Loucy (cell line): ENCODE results near the gene BCL2L12.

ENCODE experiments used
- H2AFZ ChIP-seq: fragments of 200-600 bp; sonication (generic); 2 replicates; pipeline ENCODE4 v1.6.0; 2016; ENCODE audit warnings: antibody characterized with exemption, mild to moderate bottlenecking, low read length, moderate library complexity
- H3F3A ChIP-seq: fragments of 200-600 bp; 2 replicates; pipeline ENCODE4 v1.6.0; 2016; ENCODE audit warnings: antibody characterized with exemption, low read depth, mild to moderate bottlenecking
- H3K27me3 ChIP-seq: fragments of 200-600 bp; sonication (generic); 2 replicates; pipeline ENCODE4 v1.6.1; 2014; ENCODE audit warnings: low read length, mild to moderate bottlenecking; ENCODE audit not compliant: insufficient read depth, poor library complexity, severe bottlenecking
- H3K36me3 ChIP-seq: fragments of 200-600 bp; sonication (generic); 2 replicates; pipeline ENCODE4 v1.6.1; 2016; ENCODE audit warnings: low read length; ENCODE audit not compliant: insufficient read depth
- H3K4me1 ChIP-seq: fragments of 200-600 bp; sonication (generic); 2 replicates; pipeline ENCODE4 v1.5.1; 2014; ENCODE audit warnings: low read length, mild to moderate bottlenecking; ENCODE audit not compliant: insufficient read depth, poor library complexity, severe bottlenecking
- H3K4me2 ChIP-seq: fragments of 200-600 bp; sonication (generic); 2 replicates; pipeline ENCODE4 v1.6.0; 2014; ENCODE audit warnings: antibody characterized with exemption, low read length, low read depth, mild to moderate bottlenecking; ENCODE audit not compliant: poor library complexity, severe bottlenecking
- H3K4me3 ChIP-seq: fragments of 200-600 bp; sonication (generic); 2 replicates; pipeline ENCODE4 v1.5.1; 2014; ENCODE audit warnings: low read length, mild to moderate bottlenecking, mixed read lengths; ENCODE audit not compliant: poor library complexity, severe bottlenecking
- H3K79me2 ChIP-seq: fragments of 200-600 bp; sonication (generic); 2 replicates; pipeline ENCODE4 v1.6.1; 2014; ENCODE audit warnings: low read length; ENCODE audit not compliant: insufficient read depth
- H3K9ac ChIP-seq: fragments of 200-600 bp; sonication (generic); 2 replicates; pipeline ENCODE4 v1.6.0; 2014; ENCODE audit warnings: mild to moderate bottlenecking, low read depth, low read length, moderate library complexity; ENCODE audit not compliant: poor library complexity, severe bottlenecking
- H3K9me2 ChIP-seq: fragments of 200-600 bp; sonication (generic); replicated peaks from 2 replicates; pipeline ENCODE4 v1.6.1; 2016; ENCODE audit warnings: low read depth, low read length, mixed read lengths
- H3K9me3 ChIP-seq: fragments of 200-600 bp; sonication (generic); 2 replicates; pipeline ENCODE4 v1.6.1; 2014; ENCODE audit warnings: mild to moderate bottlenecking, antibody characterized with exemption, low read length, low read depth; ENCODE audit not compliant: insufficient read depth
- H4K20me1 ChIP-seq: fragments of 200-600 bp; sonication (generic); 2 replicates; pipeline ENCODE4 v1.6.0; 2014; ENCODE audit warnings: antibody characterized with exemption, low read length, mild to moderate bottlenecking; ENCODE audit not compliant: insufficient read depth, poor library complexity, severe bottlenecking
- EZH2phosphoT487 ChIP-seq: fragments of 200-600 bp; IDR thresholded peaks from 2 replicates; pipeline ENCODE4 v1.6.1; 2018; ENCODE audit warnings: antibody characterized with exemption, mild to moderate bottlenecking, moderate library complexity, borderline replicate concordance
- TF ChIP-seq, protein P1 (sequence below): fragments of 200-600 bp; sonication (generic); conservative IDR thresholded peaks from 2 replicates; pipeline ENCODE4 v1.5.1; 2014; ENCODE audit warnings: mild to moderate bottlenecking, antibody characterized with exemption, low read length

BCL2L12 gene

GRCh38 chr19:49687566-49688316 is 22.0 kb downstream of the BCL2L12 start:
- Histone ChIP-seq H3K36me3 (peaks cover 56% of the 10 kb centered on the region; the same call in 1 of the 2 replicates), H3K27me3 (no peaks in the 10 kb centered on the region), H3K4me1 (no peaks in the 10 kb centered on the region), H3K9ac (no peak overlapping the region), H2AFZ (no peak overlapping the region), H3K9me2 (no peaks in the 10 kb centered on the region), H4K20me1 (peaks cover 9% of the 10 kb centered on the region), H3K79me2 (no peaks in the 10 kb centered on the region), H3K4me2 (no peak overlapping the region), H3K9me3 (no peaks in the 10 kb centered on the region), H3F3A (no peaks in the 10 kb centered on the region), H3K4me3 (no peak overlapping the region)
- TF ChIP-seq EZH2phosphoT487, result no peak
- TF ChIP-seq, protein P1, sequence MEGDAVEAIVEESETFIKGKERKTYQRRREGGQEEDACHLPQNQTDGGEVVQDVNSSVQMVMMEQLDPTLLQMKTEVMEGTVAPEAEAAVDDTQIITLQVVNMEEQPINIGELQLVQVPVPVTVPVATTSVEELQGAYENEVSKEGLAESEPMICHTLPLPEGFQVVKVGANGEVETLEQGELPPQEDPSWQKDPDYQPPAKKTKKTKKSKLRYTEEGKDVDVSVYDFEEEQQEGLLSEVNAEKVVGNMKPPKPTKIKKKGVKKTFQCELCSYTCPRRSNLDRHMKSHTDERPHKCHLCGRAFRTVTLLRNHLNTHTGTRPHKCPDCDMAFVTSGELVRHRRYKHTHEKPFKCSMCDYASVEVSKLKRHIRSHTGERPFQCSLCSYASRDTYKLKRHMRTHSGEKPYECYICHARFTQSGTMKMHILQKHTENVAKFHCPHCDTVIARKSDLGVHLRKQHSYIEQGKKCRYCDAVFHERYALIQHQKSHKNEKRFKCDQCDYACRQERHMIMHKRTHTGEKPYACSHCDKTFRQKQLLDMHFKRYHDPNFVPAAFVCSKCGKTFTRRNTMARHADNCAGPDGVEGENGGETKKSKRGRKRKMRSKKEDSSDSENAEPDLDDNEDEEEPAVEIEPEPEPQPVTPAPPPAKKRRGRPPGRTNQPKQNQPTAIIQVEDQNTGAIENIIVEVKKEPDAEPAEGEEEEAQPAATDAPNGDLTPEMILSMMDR, result no peak

DNA sequence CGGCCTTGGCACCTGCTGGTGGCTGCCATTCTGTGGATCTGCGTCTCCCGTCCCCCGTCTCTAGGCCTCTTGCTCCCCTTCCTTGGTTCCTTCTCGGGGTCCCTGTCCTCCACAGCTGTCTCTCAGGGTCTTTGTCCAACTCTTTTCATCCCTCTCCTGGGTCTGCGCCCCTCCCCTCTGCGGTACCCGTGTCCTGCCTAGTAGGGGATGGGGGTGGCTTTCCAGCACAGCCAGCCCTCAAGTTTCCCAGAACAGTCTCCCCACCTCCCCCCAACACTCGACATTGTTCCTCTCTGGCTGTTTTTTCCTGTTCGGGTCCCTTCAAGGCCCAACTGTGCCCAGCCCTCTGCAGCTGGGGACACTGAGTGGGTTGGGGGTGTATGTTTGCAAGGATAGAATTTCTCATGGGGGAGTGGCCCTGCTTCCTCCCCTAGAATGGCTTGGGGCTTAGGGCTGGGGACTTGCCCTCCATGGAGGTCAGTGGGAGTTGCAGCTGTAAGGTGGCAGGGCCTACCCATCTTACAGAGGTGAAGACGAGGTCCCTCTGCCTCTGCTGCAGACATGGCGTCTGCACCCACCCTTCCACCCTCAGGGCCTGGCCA is 22.9 kb downstream of the BCL2L12 start:
- peaks cover 7% of the 10 kb centered on the region for H4K20me1 ChIP-seq
- no peaks in the 10 kb centered on the region for H3K9me3 ChIP-seq
- H3K4me2 ChIP-seq, result no peak overlapping the region
- H3F3A ChIP-seq, result no peaks in the 10 kb centered on the region
- H3K27me3 ChIP-seq, result no peaks in the 10 kb centered on the region
- H3K9ac ChIP-seq, result no peak overlapping the region
- TF ChIP-seq, protein P1, result no peak
- no peak for TF ChIP-seq EZH2phosphoT487
- no peak overlapping the region for H2AFZ ChIP-seq
- peaks cover 49% of the 10 kb centered on the region; the same call in 1 of the 2 replicates for H3K36me3 ChIP-seq
- no peaks in the 10 kb centered on the region for H3K79me2 ChIP-seq
- H3K4me1 ChIP-seq, result no peaks in the 10 kb centered on the region
- no peak overlapping the region for H3K4me3 ChIP-seq
- H3K9me2 ChIP-seq, result no peaks in the 10 kb centered on the region

DNA sequence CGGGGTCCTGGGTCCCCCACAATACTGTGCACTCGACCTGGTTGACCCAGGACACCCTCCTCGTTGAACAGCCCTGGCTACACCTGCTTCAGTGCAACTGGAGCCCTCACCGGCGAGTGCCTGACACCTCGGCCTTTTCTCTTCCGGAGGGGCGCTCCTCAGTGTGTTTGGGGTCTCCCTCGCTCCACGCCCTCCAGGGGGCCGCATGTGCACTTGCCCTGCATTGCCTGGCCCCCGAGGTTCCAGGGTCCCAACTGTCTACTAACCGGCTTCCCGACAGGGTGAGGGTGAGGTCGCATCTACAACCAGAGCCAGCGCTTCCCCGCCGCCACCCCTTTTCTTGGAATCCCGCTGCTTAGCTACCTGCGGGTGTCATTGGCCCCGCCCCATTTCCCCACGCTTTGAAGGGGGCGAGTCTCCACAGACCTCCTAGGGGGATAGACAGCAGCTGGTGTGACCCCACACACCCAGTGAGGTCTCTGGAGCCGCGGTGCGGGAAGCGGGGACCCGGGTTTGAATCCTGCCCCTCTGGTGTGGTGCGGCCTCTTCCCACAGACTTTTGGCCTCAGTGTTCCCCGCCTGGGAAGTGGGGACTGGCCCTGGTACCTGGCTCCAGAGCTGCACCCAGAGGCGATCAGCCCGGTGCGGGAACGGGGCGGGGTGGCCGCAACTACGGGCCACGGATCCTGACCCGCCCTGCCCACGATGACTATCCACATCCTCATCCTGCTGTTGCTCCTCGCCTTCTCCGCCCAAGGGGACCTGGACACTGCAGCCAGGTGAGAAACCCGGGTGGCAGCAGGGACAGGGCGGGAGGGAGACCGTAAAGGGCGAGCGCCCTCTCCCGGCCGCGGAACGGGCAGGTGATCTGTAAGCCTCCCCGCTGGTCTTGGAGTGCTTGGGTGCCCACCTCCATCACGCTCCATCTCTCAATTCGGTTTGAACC is 23.7 kb downstream of the BCL2L12 start, which contains the start of gene ADM5:
Gene ADM5, plus strand, starts transcription at position 462 of the 946 bp plus-strand sequence. Its CDS starts 244 bp downstream, at position 706.
- no peak within 1 kb of the TSS for H3K9ac ChIP-seq
- no peak within 1 kb of the TSS for H3K4me3 ChIP-seq
- H3K27me3 ChIP-seq, result no peaks in the 10 kb centered on the region
- no peaks in the 10 kb centered on the region for H3F3A ChIP-seq
- peaks cover 2% of the 10 kb centered on the region for H4K20me1 ChIP-seq
- no peak for TF ChIP-seq EZH2phosphoT487
- TF ChIP-seq, protein P1, result no peak
- H3K4me1 ChIP-seq, result no peaks in the 10 kb centered on the region
- H3K36me3 ChIP-seq, result peaks cover 42% of the 10 kb centered on the region; the same call in 1 of the 2 replicates
- no peaks in the 10 kb centered on the region for H3K79me2 ChIP-seq
- H3K9me3 ChIP-seq, result no peaks in the 10 kb centered on the region
- no peak within 1 kb of the TSS for H2AFZ ChIP-seq
- H3K4me2 ChIP-seq, result no peak within 1 kb of the TSS
- no peaks in the 10 kb centered on the region for H3K9me2 ChIP-seq
